Left lung (tissue), 10 donors: ENCODE results near the gene ATP2B3. TPM values are rescaled to one million over a fixed set of nuclear protein-coding genes. Genes with fewer than 3 reads are reported as not detected.

ENCODE experiments used
- ATAC-seq: fragments of 200-7000 bp; cut with Tn5 transposase; one replicate; pipeline ENCODE4 v1.9.1; 2020; ENCODE audit warnings: moderate library complexity
- DNase-seq, 4 donors: peaks; one replicate each; pipeline ENCODE4 v3.0.0-alpha.2; 2013 to 2020
- H3K27ac ChIP-seq, 2 donors: fragments of 200-600 bp; sonication (generic) in 1 of 2; one replicate each; pipeline versions ENCODE4 v1.5.0 to v1.8.0; 2020 to 2021
- H3K27me3 ChIP-seq, 2 donors: fragments of 200-600 bp; sonication (generic) in 1 of 2; one replicate each; pipeline versions ENCODE4 v1.5.0 to v1.8.0; 2020 to 2021
- H3K36me3 ChIP-seq, 2 donors: fragments of 200-600 bp; sonication (generic) in 1 of 2; one replicate each; pipeline versions ENCODE4 v1.5.0 to v1.8.0; 2020 to 2021
- H3K4me1 ChIP-seq, 2 donors: fragments of 200-600 bp; one replicate each; pipeline ENCODE4 v1.8.0; 2021
- H3K4me3 ChIP-seq, 2 donors: fragments of 200-600 bp; sonication (generic) in 1 of 2; one replicate each; pipeline versions ENCODE4 v1.5.0 to v1.8.0; 2020 to 2021; ENCODE audit warnings: mild to moderate bottlenecking in 1 of 2
- H3K9me3 ChIP-seq, 2 donors: fragments of 200-600 bp; sonication (generic) in 1 of 2; one replicate each; pipeline versions ENCODE4 v1.5.0 to v1.8.0; 2020 to 2021
- intact Hi-C, 2 donors: fragments of 100-400 bp; cut with DNase I; formaldehyde crosslinking; loops; one replicate each; pipeline versions ENCODE4 v1.11.2 to v1.14.2; 2022
- polyA plus RNA-seq, 6 donors: library from polyadenylated mRNA; unstranded; fragments of 120-200 nt; gene quantifications; one replicate each; pipeline ENCODE4 v1.2.1, GENCODE V29; 2013; ENCODE audit not compliant: insufficient read length in 6 of 6
- total RNA-seq, 2 donors: library from RNA; stranded (reverse); fragmentation: NEBNext Ultra II Directional; extraction: Animal tissue kit (Norgen Biotek cat#: 25700); gene quantifications; one replicate each; pipeline ENCODE4 v1.2.1, GENCODE V29; 2021
- TF ChIP-seq, protein P1 (sequence below), 2 donors: fragments of 200-600 bp; sonication (generic) in 1 of 2; IDR thresholded peaks; one replicate each; pipeline versions ENCODE4 v1.5.0 to v1.8.0; 2021; ENCODE audit warnings: antibody characterized with exemption in 2 of 2
- donor health status: DM: no; HTN: yes; CAD: no.
- donor health status: DM: no; HTN: no; CAD: no.

Gene ATP2B3
- total and polyA plus RNA-seq, 8 donors: 0.10 to 0.33 (median 0.19) TPM; not detected in 2

DNA sequence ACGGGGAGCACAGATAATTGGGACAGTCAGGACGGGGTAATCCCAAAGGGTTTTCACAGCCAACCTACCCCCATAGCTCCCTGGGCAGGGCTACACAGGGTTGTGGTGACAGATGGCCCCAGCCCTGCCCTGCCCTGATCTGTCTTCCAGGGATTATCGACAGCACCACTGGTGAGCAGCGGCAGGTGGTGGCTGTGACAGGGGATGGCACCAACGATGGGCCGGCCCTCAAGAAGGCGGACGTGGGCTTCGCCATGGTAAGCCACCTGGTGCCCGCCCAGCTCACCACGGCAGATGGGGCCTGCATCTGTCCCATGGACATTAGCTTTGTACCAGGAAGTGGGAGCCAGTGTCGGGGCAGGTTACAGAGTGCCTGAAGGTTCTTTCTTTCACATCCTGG is 39.3 kb downstream of the ATP2B3 start:
- H3K36me3 ChIP-seq: no peaks in the 10 kb centered on the region
- intact Hi-C loops: loop anchor here in 1 of 2 donors (10.0 kb wide), 1 partner anchor 108 kb away; no protein-coding TSS in a partner anchor
- ATAC-seq (no peak), DNase-seq (no peak)
- H3K4me1 ChIP-seq: no peaks in the 10 kb centered on the region
- TF ChIP-seq, protein P1, sequence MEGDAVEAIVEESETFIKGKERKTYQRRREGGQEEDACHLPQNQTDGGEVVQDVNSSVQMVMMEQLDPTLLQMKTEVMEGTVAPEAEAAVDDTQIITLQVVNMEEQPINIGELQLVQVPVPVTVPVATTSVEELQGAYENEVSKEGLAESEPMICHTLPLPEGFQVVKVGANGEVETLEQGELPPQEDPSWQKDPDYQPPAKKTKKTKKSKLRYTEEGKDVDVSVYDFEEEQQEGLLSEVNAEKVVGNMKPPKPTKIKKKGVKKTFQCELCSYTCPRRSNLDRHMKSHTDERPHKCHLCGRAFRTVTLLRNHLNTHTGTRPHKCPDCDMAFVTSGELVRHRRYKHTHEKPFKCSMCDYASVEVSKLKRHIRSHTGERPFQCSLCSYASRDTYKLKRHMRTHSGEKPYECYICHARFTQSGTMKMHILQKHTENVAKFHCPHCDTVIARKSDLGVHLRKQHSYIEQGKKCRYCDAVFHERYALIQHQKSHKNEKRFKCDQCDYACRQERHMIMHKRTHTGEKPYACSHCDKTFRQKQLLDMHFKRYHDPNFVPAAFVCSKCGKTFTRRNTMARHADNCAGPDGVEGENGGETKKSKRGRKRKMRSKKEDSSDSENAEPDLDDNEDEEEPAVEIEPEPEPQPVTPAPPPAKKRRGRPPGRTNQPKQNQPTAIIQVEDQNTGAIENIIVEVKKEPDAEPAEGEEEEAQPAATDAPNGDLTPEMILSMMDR (IDR thresholded peaks at IDR 0.05): no peak
- no peak overlapping the region for H3K4me3 ChIP-seq
- H3K9me3 ChIP-seq: no peaks in the 10 kb centered on the region
- H3K27me3 ChIP-seq: no peaks in the 10 kb centered on the region
- H3K27ac ChIP-seq: no peak overlapping the region

DNA sequence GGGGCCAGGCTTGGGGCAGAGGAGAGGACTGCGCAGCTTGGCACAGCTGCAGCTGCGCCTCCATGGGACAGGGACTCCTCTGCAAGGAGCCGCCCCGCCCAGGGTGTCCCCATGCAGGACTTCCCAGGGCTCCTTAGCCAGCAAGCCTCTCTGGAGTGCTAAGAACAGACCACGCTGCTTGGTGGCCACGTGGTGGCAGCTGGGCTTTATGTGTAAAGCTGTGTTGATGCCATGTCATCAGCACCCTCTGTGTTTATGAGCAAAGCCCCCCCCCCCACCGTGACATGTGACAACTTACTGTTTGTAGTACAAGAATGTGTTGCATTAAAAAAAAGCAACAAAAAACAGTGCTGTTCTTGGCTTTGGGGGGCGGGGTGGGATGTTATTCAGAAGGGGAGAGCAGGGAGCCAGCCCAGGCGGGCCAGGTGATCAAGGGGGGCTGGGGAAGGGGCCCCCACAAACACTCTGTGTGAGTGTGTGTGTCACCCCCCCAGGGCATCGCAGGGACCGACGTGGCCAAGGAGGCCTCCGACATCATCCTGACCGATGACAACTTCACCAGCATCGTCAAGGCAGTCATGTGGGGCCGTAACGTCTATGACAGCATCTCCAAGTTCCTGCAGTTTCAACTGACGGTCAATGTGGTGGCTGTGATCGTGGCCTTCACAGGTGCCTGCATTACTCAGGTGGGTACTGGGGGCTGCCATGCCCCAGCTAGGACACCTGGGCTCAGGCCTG is 40.3 kb downstream of the ATP2B3 start:
- no peak for DNase-seq
- Histone ChIP-seq H3K27ac (no peak overlapping the region), H3K4me1 (no peaks in the 10 kb centered on the region), H3K4me3 (no peak overlapping the region), H3K27me3 (no peaks in the 10 kb centered on the region), H3K36me3 (no peaks in the 10 kb centered on the region), H3K9me3 (no peaks in the 10 kb centered on the region)
- TF ChIP-seq, protein P1 (IDR thresholded peaks at IDR 0.05): no peak
- ATAC-seq: no peak
- intact Hi-C loops: loop anchor here in 1 of 2 donors (10.0 kb wide), 1 partner anchor 107 kb away; no protein-coding TSS in a partner anchor

DNA sequence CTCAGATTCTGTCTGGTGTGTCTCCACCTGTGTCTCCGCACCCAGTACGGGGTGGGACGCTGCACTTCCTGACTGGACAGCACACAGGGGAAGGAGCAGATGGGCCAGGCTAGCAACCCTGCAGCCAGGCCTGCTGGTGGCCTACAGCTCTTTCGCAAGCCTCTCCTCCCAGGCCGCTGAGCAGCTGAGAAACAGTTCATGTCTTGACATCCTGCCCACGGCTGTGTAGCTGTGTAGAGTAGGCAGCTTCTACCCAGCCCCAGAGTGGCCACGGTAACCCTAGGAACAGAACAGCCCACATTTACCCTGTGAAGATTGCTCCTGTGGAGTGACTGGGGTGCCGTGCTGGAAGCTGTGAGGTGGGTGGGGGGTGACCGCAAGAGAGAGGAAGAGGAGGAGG is 42.6 kb downstream of the ATP2B3 start:
- DNase-seq: peak in 1 of 4 donors; percentile 7
- no peak for ATAC-seq
- Histone ChIP-seq H3K4me3 (no peak overlapping the region), H3K27ac (no peak overlapping the region), H3K9me3 (no peaks in the 10 kb centered on the region), H3K27me3 (no peaks in the 10 kb centered on the region), H3K36me3 (no peaks in the 10 kb centered on the region), H3K4me1 (no peaks in the 10 kb centered on the region)
- intact Hi-C loops: loop anchor here in 1 of 2 donors (10.0 kb wide), 1 partner anchor 105 kb away; no protein-coding TSS in a partner anchor
- TF ChIP-seq, protein P1 (IDR thresholded peaks at IDR 0.05): no peak

DNA sequence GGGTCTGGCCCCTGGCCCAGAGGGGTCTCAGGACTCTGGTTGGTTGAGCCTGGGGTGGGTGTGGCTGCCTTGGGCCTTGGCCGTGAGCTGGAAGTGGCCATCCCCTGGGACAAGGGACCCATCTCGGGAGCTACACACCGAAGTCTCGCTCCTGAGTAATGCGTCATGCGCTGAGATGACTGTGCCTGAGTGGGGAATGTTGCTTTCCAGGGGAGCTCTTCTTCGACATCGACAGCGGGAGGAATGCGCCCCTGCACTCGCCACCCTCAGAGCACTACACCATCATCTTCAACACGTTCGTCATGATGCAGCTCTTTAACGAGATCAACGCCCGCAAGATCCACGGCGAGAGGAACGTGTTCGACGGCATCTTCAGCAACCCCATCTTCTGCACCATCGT is 43.0 kb downstream of the ATP2B3 start:
- intact Hi-C loops: no loop called here
- DNase-seq: no peak
- H3K9me3 ChIP-seq: no peaks in the 10 kb centered on the region
- ATAC-seq: no peak
- H3K27me3 ChIP-seq: no peaks in the 10 kb centered on the region
- TF ChIP-seq, protein P1 (IDR thresholded peaks at IDR 0.05): no peak
- H3K36me3 ChIP-seq: no peaks in the 10 kb centered on the region
- H3K4me3 ChIP-seq: no peak overlapping the region
- H3K4me1 ChIP-seq: no peaks in the 10 kb centered on the region
- H3K27ac ChIP-seq: no peak overlapping the region

DNA sequence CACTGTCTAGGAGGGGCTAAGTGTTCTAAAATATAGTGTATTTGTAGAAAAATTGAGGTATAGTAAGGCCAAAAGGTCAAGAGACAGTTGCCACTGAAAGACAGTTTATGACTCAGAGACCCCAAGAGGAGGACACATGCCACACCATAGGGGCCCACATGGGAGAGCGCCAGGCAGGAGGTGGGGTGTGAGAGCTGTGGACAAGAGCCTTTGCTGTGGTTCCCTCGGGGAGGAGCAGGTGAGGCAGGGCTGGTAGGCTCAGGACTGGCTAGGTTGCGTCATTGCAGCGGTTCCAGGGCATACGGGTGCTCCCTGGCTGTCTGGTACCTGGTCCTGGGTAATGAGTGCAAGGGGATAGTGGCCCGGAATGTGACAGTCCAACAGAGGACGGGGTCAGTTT is 43.9 kb downstream of the ATP2B3 start:
- intact Hi-C loops: no loop called here
- Histone ChIP-seq H3K27ac (no peak overlapping the region), H3K4me3 (no peak overlapping the region), H3K36me3 (no peaks in the 10 kb centered on the region), H3K27me3 (no peaks in the 10 kb centered on the region), H3K4me1 (no peaks in the 10 kb centered on the region), H3K9me3 (no peaks in the 10 kb centered on the region)
- no peak for DNase-seq
- TF ChIP-seq, protein P1 (IDR thresholded peaks at IDR 0.05): no peak
- no peak for ATAC-seq
